Panc1 (cell line): ENCODE results near the gene FBXW4. TPM values are rescaled to one million over a fixed set of nuclear protein-coding genes. Genes with fewer than 3 reads are reported as not detected.

ENCODE experiments used
- ATAC-seq: fragments of 200-7000 bp; cut with Tn5 transposase; 2 replicates; pipeline ENCODE4 v1.9.1; 2020; ENCODE audit warnings: mild to moderate bottlenecking, moderate library complexity
- BruUV-seq: library from RNA; stranded (reverse); fragments of 400-500 nt; replicated peaks from 2 replicates; lab custom pipeline; 2021; lab: Mats Ljungman, UMichigan
- CTCF ChIA-PET: fragments of 300-600 bp; sonication (Branson Sonifier 250); formaldehyde crosslinking; loops from one replicate; lab custom pipeline; 2022; ENCODE audit warnings: antibody characterized with exemption; lab: Charles Lee
- POLR2A ChIA-PET: fragments of 300-600 bp; sonication (Branson Sonifier 250); formaldehyde crosslinking; loops from one replicate; lab custom pipeline; 2022; ENCODE audit warnings: antibody characterized with exemption; lab: Charles Lee
- DNase-seq: peaks from one replicate; pipeline ENCODE4 v3.0.0-alpha.2; 2010; ENCODE audit warnings: low read depth, low spot score
- H3K27ac ChIP-seq: 2 replicates; pipeline ENCODE4 v1.5.1; 2011; ENCODE audit warnings: mild to moderate bottlenecking, low read length, inconsistent platforms
- H3K27me3 ChIP-seq: fragments of 200-500 bp; sonication (Bioruptor generic); 2 replicates; pipeline ENCODE4 v1.6.0; 2014; ENCODE audit warnings: low read length, inconsistent platforms; ENCODE audit not compliant: control insufficient read depth, insufficient read depth
- H3K36me3 ChIP-seq: fragments of 200-500 bp; sonication (Bioruptor generic); 2 replicates; pipeline ENCODE4 v1.5.1; 2014; ENCODE audit warnings: inconsistent platforms, mild to moderate bottlenecking, low read length, moderate library complexity; ENCODE audit not compliant: control insufficient read depth, insufficient read depth
- H3K4me1 ChIP-seq: 2 replicates; pipeline ENCODE4 v1.5.1; 2011; ENCODE audit warnings: inconsistent platforms, mild to moderate bottlenecking, low read length, moderate library complexity; ENCODE audit not compliant: control insufficient read depth, insufficient read depth
- H3K4me3 ChIP-seq, 2 experiments: 2 replicates each; pipeline ENCODE4 v1.5.1; 2011 to 2012; ENCODE audit warnings: low read depth in 2 of 2, low read length in 2 of 2, mild to moderate bottlenecking in 2 of 2, inconsistent platforms in 1 of 2, moderate library complexity in 1 of 2
- H3K9me3 ChIP-seq: fragments of 200-500 bp; sonication (Bioruptor generic); 2 replicates; pipeline ENCODE4 v1.5.1; 2014; ENCODE audit warnings: low read depth, mild to moderate bottlenecking, inconsistent platforms, low read length, moderate library complexity; ENCODE audit not compliant: control insufficient read depth, insufficient read depth
- CTCF ChIP-seq: fragments of 450-650 bp; IDR thresholded peaks from 2 replicates; pipeline ENCODE4 v1.5.1; 2017; ENCODE audit warnings: mild to moderate bottlenecking
- POLR2AphosphoS5 ChIP-seq: IDR thresholded peaks from 2 replicates; pipeline ENCODE4 v1.6.1; 2012; ENCODE audit warnings: mild to moderate bottlenecking, low read depth, low read length, moderate library complexity
- REST ChIP-seq, 2 experiments: IDR thresholded peaks; 2 replicates each; pipeline ENCODE4 v1.6.1; 2011 to 2012; ENCODE audit warnings: low read depth in 2 of 2, control low read depth in 1 of 2, low read length in 1 of 2, mild to moderate bottlenecking in 1 of 2, moderate library complexity in 1 of 2; ENCODE audit not compliant: insufficient read depth in 1 of 2
- SIN3A ChIP-seq: IDR thresholded peaks from 2 replicates; pipeline ENCODE4 v1.6.1; 2012; ENCODE audit warnings: low read depth, mild to moderate bottlenecking, low read length, moderate library complexity, borderline replicate concordance; ENCODE audit not compliant: insufficient read depth
- TCF7L2 ChIP-seq: IDR thresholded peaks from 2 replicates; pipeline ENCODE4 v1.6.1; 2011; ENCODE audit warnings: mild to moderate bottlenecking, low read depth, low read length, inconsistent platforms
- in situ Hi-C: cut with HindIII; loops from 2 replicates; pipeline ENCODE4 v1.10.0; 2016; ENCODE audit warnings: low sequenced_read_pairs, low pct_unique_long_range_greater_than_20kb
- intact Hi-C: fragments of 100-400 bp; cut with micrococcal nuclease; formaldehyde crosslinking; loops from one replicate; pipeline ENCODE4 v1.10.0; 2022; ENCODE audit not compliant: unreplicated experiment
- total RNA-seq: library from RNA; stranded (reverse); gene quantifications from one replicate; pipeline ENCODE4 v1.2.1, GENCODE V29; 2021; ENCODE audit not compliant: unreplicated experiment

The FBXW4 gene
- total RNA-seq, 1 experiment from 2014 or later: 61.5 TPM

DNA sequence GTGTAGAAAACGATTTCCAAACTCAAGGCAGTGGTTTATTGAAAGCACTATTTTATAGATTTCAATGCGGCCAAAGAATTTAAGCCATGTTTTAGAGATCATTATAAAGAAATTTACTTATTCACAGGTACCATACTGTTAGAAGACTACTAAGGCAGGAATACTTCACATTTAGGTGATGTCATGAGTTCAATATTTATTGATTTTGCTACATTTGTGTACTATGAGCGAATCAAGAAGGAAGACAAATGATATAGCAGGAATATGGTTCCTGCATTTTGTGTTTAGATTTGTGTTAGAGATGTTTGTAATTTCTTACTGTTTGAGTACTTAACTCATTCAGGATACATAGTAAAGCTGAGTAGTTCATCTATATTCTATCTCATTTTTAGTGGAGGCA, 1.7 kb upstream of the FBXW4 start:
- no peak for DNase-seq
- in situ Hi-C loops (no loop called here), intact Hi-C loops (no loop called here)
- Histone ChIP-seq H3K36me3 (no peaks in the 10 kb centered on the region; the same call in 1 of the 2 replicates), H3K4me1 (peaks cover 18% of the 10 kb centered on the region; the same call in 1 of the 2 replicates), H3K27me3 (no peaks in the 10 kb centered on the region), H3K4me3 (no peak overlapping the region), H3K27ac (peak overlapping the region; percentile 44; the same call in 1 of the 2 replicates), H3K9me3 (no peaks in the 10 kb centered on the region)
- TF ChIP-seq SIN3A: no peak
- TF ChIP-seq POLR2AphosphoS5: no peak
- no peak for TF ChIP-seq REST (IDR thresholded peaks at IDR 0.05; ENCODE audit: insufficient read depth in 1 of 2, low read depth in 2 of 2, low read length in 1 of 2)
- TF ChIP-seq TCF7L2: no peak
- ChIA-PET POLR2A (no interaction called here), CTCF (no interaction called here)
- no TSS peak for BruUV-seq
- ATAC-seq: no peak

DNA sequence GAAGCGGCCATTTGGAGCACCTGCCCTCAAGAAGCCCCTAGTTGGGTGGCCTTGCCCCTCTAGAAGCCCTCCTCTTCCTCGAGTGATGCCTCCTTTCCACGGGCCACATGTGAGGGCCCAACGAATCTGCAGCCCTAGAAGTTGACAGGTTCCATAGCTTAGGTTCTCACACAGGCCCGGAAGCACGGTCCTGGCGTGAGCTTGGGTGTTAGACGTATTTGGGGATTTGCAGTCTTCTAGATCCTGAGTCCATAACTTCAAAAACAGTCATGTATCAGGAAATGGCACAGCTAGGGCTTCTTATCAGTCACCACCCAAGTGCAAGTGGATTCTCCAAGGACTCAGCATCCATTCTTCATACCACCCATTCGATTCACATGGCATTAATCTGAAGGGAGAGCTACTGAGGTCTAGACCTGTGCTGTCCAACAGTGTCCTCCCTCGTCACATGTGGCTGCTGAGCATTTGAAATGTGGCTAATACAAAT, 477 bp upstream of the FBXW4 start:
- DNase-seq (no peak), ATAC-seq (peak; percentile 9; the same call in 1 of the 2 replicates)
- TF ChIP-seq POLR2AphosphoS5 (no peak), REST (IDR thresholded peaks at IDR 0.05; ENCODE audit: insufficient read depth in 1 of 2, low read depth in 2 of 2, low read length in 1 of 2) (no peak), SIN3A (no peak), TCF7L2 (no peak), CTCF (no peak)
- ChIA-PET CTCF (no interaction called here), POLR2A (interaction anchor here (0.7 kb wide), 1 partner anchor 11 kb away, joined by 3 read pairs; no protein-coding TSS in a partner anchor)
- Histone ChIP-seq H3K27ac (peak overlapping the region; percentile 86), H3K4me3 (peak overlapping the region; percentile 72 to 76), H3K27me3 (no peaks in the 10 kb centered on the region), H3K36me3 (no peaks in the 10 kb centered on the region; the same call in 1 of the 2 replicates), H3K4me1 (peaks cover 27% of the 10 kb centered on the region; the same call in 1 of the 2 replicates), H3K9me3 (no peaks in the 10 kb centered on the region)
- in situ Hi-C loops: no loop called here
- intact Hi-C loops: no loop called here
- BruUV-seq: no TSS peak
